ENCODE data around the gene PTPN2. TPM values are rescaled to one million over a fixed set of nuclear protein-coding genes. Genes with fewer than 3 reads are reported as not detected.

The PTPN2 gene
- total RNA-seq, 1 donor = 29.4 TPM

DNA sequence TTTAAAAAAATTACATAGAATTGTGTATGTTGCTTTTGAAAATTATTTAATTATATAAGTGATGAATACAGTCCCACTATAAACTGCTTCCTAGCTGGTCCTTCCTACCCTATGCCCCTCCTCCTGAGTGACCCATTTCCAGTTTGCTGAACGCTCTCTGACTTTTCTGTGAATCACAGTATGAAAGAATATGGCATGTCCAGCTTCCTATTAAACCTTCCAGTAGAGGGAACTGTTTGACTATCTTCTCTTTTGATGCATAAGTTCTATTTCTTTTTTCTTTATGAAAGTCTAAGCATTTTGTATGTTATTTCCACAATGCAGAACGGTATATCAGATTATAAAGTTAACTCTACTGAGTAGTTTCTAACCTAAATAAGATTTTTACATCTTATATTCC lies 139.9 kb downstream of the PTPN2 start:
- peak; percentile 84 for DNase-seq (ENCODE audit: low read depth)
- H3K4me3 ChIP-seq (ENCODE audit: low read depth, low read length) = no peak overlapping the region
- TF ChIP-seq, protein P1, sequence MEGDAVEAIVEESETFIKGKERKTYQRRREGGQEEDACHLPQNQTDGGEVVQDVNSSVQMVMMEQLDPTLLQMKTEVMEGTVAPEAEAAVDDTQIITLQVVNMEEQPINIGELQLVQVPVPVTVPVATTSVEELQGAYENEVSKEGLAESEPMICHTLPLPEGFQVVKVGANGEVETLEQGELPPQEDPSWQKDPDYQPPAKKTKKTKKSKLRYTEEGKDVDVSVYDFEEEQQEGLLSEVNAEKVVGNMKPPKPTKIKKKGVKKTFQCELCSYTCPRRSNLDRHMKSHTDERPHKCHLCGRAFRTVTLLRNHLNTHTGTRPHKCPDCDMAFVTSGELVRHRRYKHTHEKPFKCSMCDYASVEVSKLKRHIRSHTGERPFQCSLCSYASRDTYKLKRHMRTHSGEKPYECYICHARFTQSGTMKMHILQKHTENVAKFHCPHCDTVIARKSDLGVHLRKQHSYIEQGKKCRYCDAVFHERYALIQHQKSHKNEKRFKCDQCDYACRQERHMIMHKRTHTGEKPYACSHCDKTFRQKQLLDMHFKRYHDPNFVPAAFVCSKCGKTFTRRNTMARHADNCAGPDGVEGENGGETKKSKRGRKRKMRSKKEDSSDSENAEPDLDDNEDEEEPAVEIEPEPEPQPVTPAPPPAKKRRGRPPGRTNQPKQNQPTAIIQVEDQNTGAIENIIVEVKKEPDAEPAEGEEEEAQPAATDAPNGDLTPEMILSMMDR (IDR thresholded peaks at IDR 0.05; ENCODE audit: insufficient read depth, low read length) = peak; percentile 74

DNA sequence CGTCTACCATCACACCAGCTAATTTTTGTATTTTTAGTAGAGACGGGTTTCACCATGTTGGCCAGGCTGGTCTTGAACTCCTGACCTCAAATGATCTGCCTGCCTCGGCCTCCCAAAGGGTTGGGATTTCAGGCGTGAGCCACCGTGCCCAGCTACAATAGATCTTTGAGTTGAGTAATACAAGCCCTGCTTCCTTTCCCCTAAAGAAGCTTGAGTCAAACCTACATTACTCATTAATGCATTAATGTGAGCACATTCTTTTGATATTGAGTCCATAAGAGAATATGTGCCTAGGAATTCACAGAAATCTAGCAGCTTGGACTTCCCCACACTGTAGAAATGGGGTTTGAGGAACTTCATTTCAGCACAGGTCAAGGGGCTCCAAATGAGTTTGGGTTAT lies 141.6 kb downstream of the PTPN2 start:
- TF ChIP-seq, protein P1 (IDR thresholded peaks at IDR 0.05; ENCODE audit: insufficient read depth, low read length) = no peak

More for the DNA sequence above, 141.6 kb downstream of the PTPN2 start:
- no peak overlapping the region for H3K4me3 ChIP-seq (ENCODE audit: low read depth, low read length)
- DNase-seq (ENCODE audit: low read depth) = peak; percentile 57

Small RNA genes within 50 kb of the gene (small RNA-seq; reads per million reads assigned to genes)
- not detected for gene RF00019

Other genes with a start within 250 kb of the PTPN2 start
- 27.7 and 43.4 TPM in 2 replicates for gene SPIRE1, start 226.1 kb downstream of the PTPN2 start, total RNA-seq (ENCODE audit: low replicate concordance)
- 10.3 and 36.3 TPM in 2 replicates for gene CEP76, start 181.5 kb downstream of the PTPN2 start, total RNA-seq (ENCODE audit: low replicate concordance)
- 58.0 and 126 TPM in 2 replicates for gene PSMG2, start 181.2 kb downstream of the PTPN2 start, total RNA-seq (ENCODE audit: low replicate concordance)
- gene SEH1L, start 63.8 kb upstream of the PTPN2 start, total RNA-seq (ENCODE audit: low replicate concordance) = 52.2 and 68.8 TPM in 2 replicates
- gene CEP192, start 107.1 kb upstream of the PTPN2 start, total RNA-seq (ENCODE audit: low replicate concordance) = 27.2 and 38.3 TPM in 2 replicates